ENCODE data around the gene KCNQ2.

The KCNQ2 gene

DNA sequence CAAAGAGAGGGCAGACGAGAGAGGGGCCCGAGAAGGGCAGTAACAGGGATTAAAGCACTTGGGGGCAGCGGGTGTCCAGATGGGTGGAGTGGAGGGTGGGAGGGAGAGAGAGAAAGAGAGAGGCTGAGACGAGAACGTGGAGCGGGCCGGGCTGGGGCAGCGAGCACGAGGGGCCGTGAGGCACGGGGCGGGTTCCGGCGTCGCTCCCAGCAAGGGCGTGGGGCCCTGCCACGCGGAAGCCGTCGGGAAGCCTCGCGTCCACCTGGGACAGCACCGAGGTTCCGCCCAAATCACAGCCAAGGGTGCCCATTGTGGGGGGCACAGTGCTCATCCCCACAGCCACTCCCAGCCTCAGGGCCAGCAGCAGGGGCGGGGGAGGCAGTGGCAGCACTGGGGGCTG, 49.8 kb downstream of the KCNQ2 start:
- Histone ChIP-seq H3K27me3 (ENCODE audit: insufficient read depth, insufficient read length) (no peaks in the 10 kb centered on the region), H3K9me3 (ENCODE audit: insufficient read depth, low read length) (no peaks in the 10 kb centered on the region), H3K9ac (ENCODE audit: insufficient read length, low read depth) (no peak overlapping the region), H3K4me1 (ENCODE audit: insufficient read depth, insufficient read length) (peaks cover 29% of the 10 kb centered on the region), H3K4me3 (ENCODE audit: insufficient read length, low read depth) (no peak overlapping the region), H3K36me3 (ENCODE audit: insufficient read depth, insufficient read length, low read length) (peaks cover 9% of the 10 kb centered on the region)
- TF ChIP-seq SUZ12 (IDR thresholded peaks at IDR 0.05; ENCODE audit: extremely low read depth, insufficient read depth, insufficient read length) = no peak
- TF ChIP-seq YY1 (IDR thresholded peaks at IDR 0.05; ENCODE audit: insufficient read depth, insufficient read length) = no peak
- no peak for TF ChIP-seq ZNF274 (IDR thresholded peaks at IDR 0.05; ENCODE audit: low read depth, low read length)
- no peak for DNase-seq (ENCODE audit: low read depth, low spot score)

DNA sequence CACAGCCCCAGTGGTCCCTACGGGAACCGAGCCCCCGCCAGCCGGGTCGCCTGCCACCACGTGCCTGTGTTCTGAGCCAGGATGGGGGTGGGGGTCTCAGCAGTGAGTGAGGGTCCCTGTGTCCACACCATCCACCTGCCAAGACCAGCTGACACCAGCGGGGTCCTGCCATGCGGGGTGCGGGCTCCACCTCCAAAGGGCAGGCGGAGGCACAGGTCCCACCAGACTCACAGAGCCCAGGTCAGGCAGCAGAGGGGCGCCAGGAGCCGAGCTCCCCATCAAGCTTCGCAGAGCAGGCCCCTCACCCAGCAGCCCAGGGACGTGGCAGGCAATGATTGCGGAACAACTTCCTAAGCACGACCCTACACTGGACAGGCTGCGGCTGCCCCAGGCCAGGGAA, 50.5 kb downstream of the KCNQ2 start:
- TF ChIP-seq YY1 (IDR thresholded peaks at IDR 0.05; ENCODE audit: insufficient read depth, insufficient read length) = no peak
- TF ChIP-seq ZNF274 (IDR thresholded peaks at IDR 0.05; ENCODE audit: low read depth, low read length) = no peak
- TF ChIP-seq SUZ12 (IDR thresholded peaks at IDR 0.05; ENCODE audit: extremely low read depth, insufficient read depth, insufficient read length) = no peak
- H3K36me3 ChIP-seq (ENCODE audit: insufficient read depth, insufficient read length, low read length) = peaks cover 9% of the 10 kb centered on the region

GRCh38 chr20:63421094-63421692, 51.3 kb downstream of the KCNQ2 start:
- DNase-seq (ENCODE audit: low read depth, low spot score) = no peak
- no peak overlapping the region for H3K9ac ChIP-seq (ENCODE audit: insufficient read length, low read depth)
- peaks cover 36% of the 10 kb centered on the region for H3K4me1 ChIP-seq (ENCODE audit: insufficient read depth, insufficient read length)
- H3K4me3 ChIP-seq (ENCODE audit: insufficient read length, low read depth) = no peak overlapping the region
- H3K9me3 ChIP-seq (ENCODE audit: insufficient read depth, low read length) = no peaks in the 10 kb centered on the region
- peaks cover 9% of the 10 kb centered on the region for H3K36me3 ChIP-seq (ENCODE audit: insufficient read depth, insufficient read length, low read length)
- TF ChIP-seq SUZ12 (IDR thresholded peaks at IDR 0.05; ENCODE audit: extremely low read depth, insufficient read depth, insufficient read length) (no peak), ZNF274 (IDR thresholded peaks at IDR 0.05; ENCODE audit: low read depth, low read length) (no peak), YY1 (IDR thresholded peaks at IDR 0.05; ENCODE audit: insufficient read depth, insufficient read length) (no peak)
- H3K27me3 ChIP-seq (ENCODE audit: insufficient read depth, insufficient read length) = no peaks in the 10 kb centered on the region

More for the DNA sequence above, 50.5 kb downstream of the KCNQ2 start:
- DNase-seq (ENCODE audit: low read depth, low spot score) = no peak
- H3K9me3 ChIP-seq (ENCODE audit: insufficient read depth, low read length) = no peaks in the 10 kb centered on the region
- no peak overlapping the region for H3K4me3 ChIP-seq (ENCODE audit: insufficient read length, low read depth)
- H3K27me3 ChIP-seq (ENCODE audit: insufficient read depth, insufficient read length) = no peaks in the 10 kb centered on the region
- peaks cover 35% of the 10 kb centered on the region for H3K4me1 ChIP-seq (ENCODE audit: insufficient read depth, insufficient read length)
- H3K9ac ChIP-seq (ENCODE audit: insufficient read length, low read depth) = no peak overlapping the region

GRCh38 chr20:63420359-63421093, 51.9 kb downstream of the KCNQ2 start:
- no peaks in the 10 kb centered on the region for H3K27me3 ChIP-seq (ENCODE audit: insufficient read depth, insufficient read length)
- H3K4me1 ChIP-seq (ENCODE audit: insufficient read depth, insufficient read length) = peaks cover 36% of the 10 kb centered on the region
- no peak overlapping the region for H3K9ac ChIP-seq (ENCODE audit: insufficient read length, low read depth)
- H3K9me3 ChIP-seq (ENCODE audit: insufficient read depth, low read length) = no peaks in the 10 kb centered on the region
- H3K4me3 ChIP-seq (ENCODE audit: insufficient read length, low read depth) = no peak overlapping the region
- no peak for DNase-seq (ENCODE audit: low read depth, low spot score)
- no peak for TF ChIP-seq YY1 (IDR thresholded peaks at IDR 0.05; ENCODE audit: insufficient read depth, insufficient read length)
- TF ChIP-seq SUZ12 (IDR thresholded peaks at IDR 0.05; ENCODE audit: extremely low read depth, insufficient read depth, insufficient read length) = no peak
- TF ChIP-seq ZNF274 (IDR thresholded peaks at IDR 0.05; ENCODE audit: low read depth, low read length) = no peak
- H3K36me3 ChIP-seq (ENCODE audit: insufficient read depth, insufficient read length, low read length) = peaks cover 2% of the 10 kb centered on the region

DNA sequence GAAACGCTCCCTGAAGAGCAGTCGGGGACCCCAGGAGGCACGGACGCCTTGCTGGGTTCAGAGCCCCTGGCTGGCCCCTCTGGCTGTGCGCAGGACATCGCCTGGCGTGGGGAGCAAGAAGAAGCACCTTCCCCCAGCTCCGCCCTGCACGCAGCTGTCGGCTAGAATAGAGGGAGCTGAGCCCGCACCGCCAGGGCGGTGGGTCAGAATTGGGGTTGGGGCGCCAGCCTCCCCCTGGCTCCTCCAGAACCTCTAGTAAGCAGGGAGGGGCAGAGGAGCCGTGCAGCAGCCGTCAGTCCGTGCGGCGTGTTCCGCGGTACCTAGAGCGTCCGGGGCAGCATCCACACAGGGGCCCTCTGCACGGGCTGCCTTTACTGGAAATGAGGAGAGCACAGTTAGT, 53.2 kb downstream of the KCNQ2 start:
- no peak overlapping the region for H3K4me3 ChIP-seq (ENCODE audit: insufficient read length, low read depth)
- H3K27me3 ChIP-seq (ENCODE audit: insufficient read depth, insufficient read length) = no peaks in the 10 kb centered on the region
- no peak for DNase-seq (ENCODE audit: low read depth, low spot score)
- no peak overlapping the region for H3K9ac ChIP-seq (ENCODE audit: insufficient read length, low read depth)
- peaks cover 36% of the 10 kb centered on the region for H3K4me1 ChIP-seq (ENCODE audit: insufficient read depth, insufficient read length)
- TF ChIP-seq YY1 (IDR thresholded peaks at IDR 0.05; ENCODE audit: insufficient read depth, insufficient read length) = no peak
- no peak for TF ChIP-seq ZNF274 (IDR thresholded peaks at IDR 0.05; ENCODE audit: low read depth, low read length)
- TF ChIP-seq SUZ12 (IDR thresholded peaks at IDR 0.05; ENCODE audit: extremely low read depth, insufficient read depth, insufficient read length) = no peak
- no peaks in the 10 kb centered on the region for H3K9me3 ChIP-seq (ENCODE audit: insufficient read depth, low read length)
- peaks cover 2% of the 10 kb centered on the region for H3K36me3 ChIP-seq (ENCODE audit: insufficient read depth, insufficient read length, low read length)

- no peaks in the 10 kb centered on the region for H3K27me3 ChIP-seq (ENCODE audit: insufficient read depth, insufficient read length)
- peaks cover 36% of the 10 kb centered on the region for H3K4me1 ChIP-seq (ENCODE audit: insufficient read depth, insufficient read length)
- H3K9ac ChIP-seq (ENCODE audit: insufficient read length, low read depth) = peak overlapping the region; percentile 2
- no peak overlapping the region for H3K4me3 ChIP-seq (ENCODE audit: insufficient read length, low read depth)
- TF ChIP-seq YY1 (IDR thresholded peaks at IDR 0.05; ENCODE audit: insufficient read depth, insufficient read length) = no peak
- no peak for TF ChIP-seq ZNF274 (IDR thresholded peaks at IDR 0.05; ENCODE audit: low read depth, low read length)
- no peak for TF ChIP-seq SUZ12 (IDR thresholded peaks at IDR 0.05; ENCODE audit: extremely low read depth, insufficient read depth, insufficient read length)
- peaks cover 2% of the 10 kb centered on the region for H3K36me3 ChIP-seq (ENCODE audit: insufficient read depth, insufficient read length, low read length)
- DNase-seq (ENCODE audit: low read depth, low spot score) = no peak
- no peaks in the 10 kb centered on the region for H3K9me3 ChIP-seq (ENCODE audit: insufficient read depth, low read length)
Measured at GRCh38 chr20:63418617-63419016, 53.8 kb downstream of the KCNQ2 start.

DNA sequence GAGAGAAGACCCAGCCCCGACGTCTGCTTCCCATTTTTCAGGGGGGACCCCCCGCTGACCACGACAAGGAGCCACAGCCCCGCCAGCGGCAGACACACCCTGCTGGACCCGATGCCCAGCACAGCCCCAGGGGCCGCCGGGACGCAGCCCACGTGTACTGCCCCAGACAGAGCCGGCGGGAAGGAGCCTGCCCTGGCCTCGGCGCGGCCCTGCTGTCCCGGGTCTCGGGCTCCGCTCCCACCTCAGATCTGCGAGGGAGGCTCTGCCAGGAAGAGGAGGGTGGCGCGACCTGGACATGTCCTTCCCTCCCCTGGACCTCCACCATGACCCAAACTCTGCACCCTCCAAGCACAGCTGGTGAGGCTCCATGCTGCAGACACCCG, 54.7 kb downstream of the KCNQ2 start:
- Histone ChIP-seq H3K9ac (ENCODE audit: insufficient read length, low read depth) (peak overlapping the region; percentile 59), H3K4me1 (ENCODE audit: insufficient read depth, insufficient read length) (peaks cover 28% of the 10 kb centered on the region), H3K27me3 (ENCODE audit: insufficient read depth, insufficient read length) (no peaks in the 10 kb centered on the region)

More for the DNA sequence above, 54.7 kb downstream of the KCNQ2 start:
- H3K4me3 ChIP-seq (ENCODE audit: insufficient read length, low read depth) = no peak overlapping the region
- TF ChIP-seq SUZ12 (IDR thresholded peaks at IDR 0.05; ENCODE audit: extremely low read depth, insufficient read depth, insufficient read length) = no peak
- no peak for TF ChIP-seq ZNF274 (IDR thresholded peaks at IDR 0.05; ENCODE audit: low read depth, low read length)
- no peak for TF ChIP-seq YY1 (IDR thresholded peaks at IDR 0.05; ENCODE audit: insufficient read depth, insufficient read length)
- peaks cover 6% of the 10 kb centered on the region for H3K36me3 ChIP-seq (ENCODE audit: insufficient read depth, insufficient read length, low read length)
- no peak for DNase-seq (ENCODE audit: low read depth, low spot score)
- no peaks in the 10 kb centered on the region for H3K9me3 ChIP-seq (ENCODE audit: insufficient read depth, low read length)

All from NT2/D1 (cell line).